Cardiac muscle cell (in vitro differentiated cells and primary cell): Measurements from ENCODE around the gene CAMSAP1. TPM values are rescaled to one million over a fixed set of nuclear protein-coding genes. Genes with fewer than 3 reads are reported as not detected.

ENCODE experiments used
- DNase-seq, 2 donors: peaks; one replicate each; pipeline versions ENCODE4 v3.0.0 to v3.0.0-alpha.2; 2010 to 2017; ENCODE audit warnings: low read depth in 1 of 2, low spot score in 1 of 2
- H3K27ac ChIP-seq: fragments of 200-600 bp; sonication (generic); 2 replicates; pipeline ENCODE4 v1.5.1; 2016
- H3K27me3 ChIP-seq: fragments of 200-600 bp; sonication (generic); 2 replicates; pipeline ENCODE4 v1.6.0; 2016; ENCODE audit warnings: control low read depth
- H3K36me3 ChIP-seq: fragments of 200-600 bp; sonication (generic); 2 replicates; pipeline ENCODE4 v1.5.1; 2016; ENCODE audit warnings: control low read depth
- H3K4me1 ChIP-seq: fragments of 200-600 bp; sonication (generic); 2 replicates; pipeline ENCODE4 v1.8.1; 2017; ENCODE audit warnings: low read depth, mild to moderate bottlenecking, mixed run types
- H3K4me3 ChIP-seq: fragments of 200-600 bp; sonication (generic); 2 replicates; pipeline ENCODE4 v1.5.1; 2016; ENCODE audit warnings: mild to moderate bottlenecking
- H3K9me3 ChIP-seq: fragments of 200-600 bp; sonication (generic); 2 replicates; pipeline ENCODE4 v1.5.1; 2017; ENCODE audit warnings: low read depth, mild to moderate bottlenecking, control low read depth
- polyA plus RNA-seq: library from polyadenylated mRNA; unstranded; fragments of >200 nt; fragmentation: Nextera tagmentation; extraction: Ambion mirVana; gene quantifications from 2 replicates; pipeline ENCODE4 v1.2.1, GENCODE V29; 2016
- total RNA-seq: library from RNA; depleted of rRNA; stranded (reverse); fragments of >200 nt; gene quantifications from 2 replicates; pipeline ENCODE4 v1.2.3, GENCODE V29; 2016
- TF ChIP-seq, protein P1 (sequence below): IDR thresholded peaks from 2 replicates; pipeline ENCODE4 v1.5.1; 2012; ENCODE audit warnings: low read depth, mild to moderate bottlenecking, low read length

Gene CAMSAP1
- total and polyA plus RNA-seq, 2 experiments from 2014 or later, result 7.8 to 64.1 TPM

DNA sequence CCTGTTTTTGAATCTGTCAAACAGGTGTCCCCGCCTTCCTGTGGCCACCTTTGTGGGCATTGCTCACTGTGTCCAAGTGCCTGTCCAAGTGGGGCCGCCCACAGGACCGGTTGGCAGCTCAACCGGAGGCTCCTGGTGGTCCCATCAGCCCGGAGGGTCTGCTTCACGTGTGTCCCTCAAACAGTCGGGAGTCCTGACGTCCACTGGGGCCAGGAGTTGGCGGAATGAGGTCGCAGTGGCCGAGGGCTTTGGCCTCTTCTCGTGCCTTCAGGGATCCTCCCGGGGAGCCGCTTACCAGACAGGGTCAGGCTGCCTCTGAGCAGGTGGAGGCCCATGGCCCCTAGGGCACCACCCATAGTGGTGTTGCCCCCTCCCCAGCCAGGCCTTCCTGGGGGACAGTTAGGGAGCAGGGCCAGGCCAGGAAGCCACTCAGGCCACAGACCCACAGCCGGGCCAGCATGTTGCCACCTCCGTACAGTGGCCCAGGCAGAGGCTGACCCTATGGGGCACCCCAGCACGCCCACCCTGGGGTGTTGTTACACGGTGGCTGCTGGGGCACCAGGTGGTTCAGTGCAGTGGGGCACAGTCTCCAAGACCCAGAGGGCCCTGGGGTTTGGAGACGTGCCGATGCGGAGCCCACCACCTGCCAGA is 135.8 kb downstream of the CAMSAP1 start:
- TF ChIP-seq, protein P1, sequence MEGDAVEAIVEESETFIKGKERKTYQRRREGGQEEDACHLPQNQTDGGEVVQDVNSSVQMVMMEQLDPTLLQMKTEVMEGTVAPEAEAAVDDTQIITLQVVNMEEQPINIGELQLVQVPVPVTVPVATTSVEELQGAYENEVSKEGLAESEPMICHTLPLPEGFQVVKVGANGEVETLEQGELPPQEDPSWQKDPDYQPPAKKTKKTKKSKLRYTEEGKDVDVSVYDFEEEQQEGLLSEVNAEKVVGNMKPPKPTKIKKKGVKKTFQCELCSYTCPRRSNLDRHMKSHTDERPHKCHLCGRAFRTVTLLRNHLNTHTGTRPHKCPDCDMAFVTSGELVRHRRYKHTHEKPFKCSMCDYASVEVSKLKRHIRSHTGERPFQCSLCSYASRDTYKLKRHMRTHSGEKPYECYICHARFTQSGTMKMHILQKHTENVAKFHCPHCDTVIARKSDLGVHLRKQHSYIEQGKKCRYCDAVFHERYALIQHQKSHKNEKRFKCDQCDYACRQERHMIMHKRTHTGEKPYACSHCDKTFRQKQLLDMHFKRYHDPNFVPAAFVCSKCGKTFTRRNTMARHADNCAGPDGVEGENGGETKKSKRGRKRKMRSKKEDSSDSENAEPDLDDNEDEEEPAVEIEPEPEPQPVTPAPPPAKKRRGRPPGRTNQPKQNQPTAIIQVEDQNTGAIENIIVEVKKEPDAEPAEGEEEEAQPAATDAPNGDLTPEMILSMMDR, result no peak
- no peak overlapping the region for H3K4me3 ChIP-seq
- DNase-seq, result no peak
- no peaks in the 10 kb centered on the region for H3K9me3 ChIP-seq
- H3K27me3 ChIP-seq, result no peaks in the 10 kb centered on the region
- H3K27ac ChIP-seq, result no peak overlapping the region
- no peaks in the 10 kb centered on the region for H3K4me1 ChIP-seq
- H3K36me3 ChIP-seq, result no peaks in the 10 kb centered on the region

DNA sequence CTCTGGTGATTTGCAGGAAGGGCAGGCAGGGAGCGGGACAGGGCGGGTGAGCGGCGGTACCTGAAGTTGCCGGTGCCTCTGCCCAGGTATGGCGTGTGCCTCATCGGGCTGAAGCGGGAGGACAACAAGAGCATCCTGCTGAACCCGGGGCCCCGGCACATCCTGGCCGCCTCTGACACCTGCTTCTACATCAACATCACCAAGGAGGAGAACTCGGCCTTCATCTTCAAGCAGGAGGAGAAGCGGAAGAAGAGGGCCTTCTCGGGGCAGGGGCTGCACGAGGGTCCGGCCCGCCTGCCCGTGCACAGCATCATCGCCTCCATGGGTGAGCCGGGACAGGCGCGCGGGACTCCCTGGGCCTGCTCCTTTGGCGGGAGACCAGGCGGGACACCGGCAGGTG is 136.6 kb downstream of the CAMSAP1 start:
- Histone ChIP-seq H3K36me3 (no peaks in the 10 kb centered on the region), H3K27me3 (no peaks in the 10 kb centered on the region), H3K27ac (no peak overlapping the region), H3K9me3 (no peaks in the 10 kb centered on the region), H3K4me1 (no peaks in the 10 kb centered on the region), H3K4me3 (no peak overlapping the region)
- TF ChIP-seq, protein P1, result no peak
- no peak for DNase-seq

DNA sequence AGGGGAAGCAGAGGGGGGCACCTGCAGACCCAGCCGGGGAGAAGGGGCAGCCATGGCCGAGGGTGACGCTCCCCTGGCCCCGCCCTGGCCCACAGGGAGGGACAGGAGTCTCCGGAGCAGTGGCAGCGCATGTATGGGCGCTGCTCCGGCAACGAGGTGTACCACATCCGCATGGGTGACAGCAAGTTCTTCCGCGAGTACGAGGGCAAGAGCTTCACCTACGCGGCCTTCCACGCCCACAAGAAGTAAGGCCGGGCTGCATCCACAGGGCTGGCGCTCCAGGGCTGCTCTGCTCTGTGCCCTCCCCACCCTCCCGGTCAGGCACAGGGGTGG is 137.2 kb downstream of the CAMSAP1 start:
- no peaks in the 10 kb centered on the region for H3K27me3 ChIP-seq
- no peak overlapping the region for H3K27ac ChIP-seq
- H3K9me3 ChIP-seq, result no peaks in the 10 kb centered on the region
- H3K4me3 ChIP-seq, result no peak overlapping the region
- TF ChIP-seq, protein P1, result no peak
- no peaks in the 10 kb centered on the region for H3K4me1 ChIP-seq
- H3K36me3 ChIP-seq, result no peaks in the 10 kb centered on the region
- DNase-seq, result no peak

DNA sequence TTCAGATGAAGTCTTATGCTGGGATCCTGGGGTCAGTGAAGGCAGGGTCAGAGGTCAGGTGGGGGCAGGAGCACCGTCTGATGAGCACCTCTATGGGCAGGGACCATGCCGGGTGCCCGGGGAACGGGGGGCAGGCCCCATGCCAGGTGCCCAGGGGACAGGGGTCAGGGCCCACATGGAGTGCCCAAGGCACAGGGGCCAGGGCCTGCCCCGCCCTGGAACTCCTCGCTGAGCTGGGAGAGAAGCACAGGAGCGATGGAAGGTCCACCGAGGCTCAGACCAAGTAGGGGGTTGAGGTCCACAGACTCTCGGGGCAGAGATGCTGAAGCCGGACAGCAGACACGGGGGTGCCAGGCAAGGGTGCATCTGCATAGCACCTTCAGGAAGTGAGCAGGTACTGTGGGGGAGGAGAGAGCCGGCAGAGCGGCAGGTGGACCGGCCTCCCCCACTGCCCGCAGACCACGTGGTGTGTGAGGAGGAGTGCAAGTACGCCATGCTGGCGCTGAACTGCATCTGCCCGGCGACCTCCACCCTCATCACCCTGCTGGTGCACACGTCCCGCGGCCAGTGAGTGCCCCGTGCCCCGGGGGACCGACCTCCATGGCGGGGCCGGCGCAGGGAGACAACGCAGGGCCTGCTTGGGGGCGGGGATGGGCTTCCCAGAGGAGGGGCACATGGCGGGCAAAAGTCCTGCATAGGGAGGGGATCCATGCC is 137.7 kb downstream of the CAMSAP1 start:
- TF ChIP-seq, protein P1, result no peak
- H3K36me3 ChIP-seq, result no peaks in the 10 kb centered on the region
- H3K4me1 ChIP-seq, result no peaks in the 10 kb centered on the region
- H3K27ac ChIP-seq, result no peak overlapping the region
- H3K27me3 ChIP-seq, result no peaks in the 10 kb centered on the region
- DNase-seq, result no peak
- H3K9me3 ChIP-seq, result no peaks in the 10 kb centered on the region
- H3K4me3 ChIP-seq, result no peak overlapping the region

DNA sequence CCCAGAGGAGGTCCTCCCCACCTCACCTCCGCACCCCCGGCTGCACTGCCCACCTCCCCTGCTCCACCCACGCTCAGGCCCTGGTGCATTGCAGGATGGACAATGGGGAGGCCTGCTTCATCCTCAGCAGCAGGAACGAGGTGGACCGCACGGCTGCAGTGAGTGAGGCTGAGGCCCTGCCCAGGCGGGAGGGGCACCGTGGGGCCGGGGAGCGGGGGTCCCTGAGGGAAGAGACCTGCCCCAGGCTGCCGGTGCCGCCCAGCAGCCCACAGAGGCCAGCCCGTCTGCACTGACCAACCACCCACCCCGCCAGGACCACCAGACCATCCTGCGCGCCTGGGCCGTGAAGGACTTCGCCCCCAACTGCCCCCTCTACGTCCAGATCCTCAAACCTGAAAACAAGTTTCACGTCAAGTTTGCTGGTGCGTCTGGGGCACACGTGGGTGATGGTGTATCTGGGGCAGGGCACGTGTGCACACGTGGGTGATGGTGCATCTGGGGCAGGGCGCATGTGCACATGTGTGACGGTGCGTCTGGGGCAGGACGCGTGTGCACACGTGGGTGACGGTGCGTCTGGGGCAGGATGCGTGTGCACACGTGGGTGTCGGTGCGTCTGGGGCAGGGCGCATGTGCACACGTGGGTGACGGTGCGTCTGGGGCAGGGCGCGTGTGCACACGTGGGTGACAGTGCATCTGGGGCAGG is 138.7 kb downstream of the CAMSAP1 start:
- TF ChIP-seq, protein P1, result no peak

More for the DNA sequence above, 138.7 kb downstream of the CAMSAP1 start:
- Histone ChIP-seq H3K4me3 (no peak overlapping the region), H3K4me1 (no peaks in the 10 kb centered on the region), H3K27ac (no peak overlapping the region), H3K27me3 (no peaks in the 10 kb centered on the region), H3K9me3 (no peaks in the 10 kb centered on the region), H3K36me3 (no peaks in the 10 kb centered on the region)
- DNase-seq, result no peak
